NCI-H187 (cell line): ENCODE data around the gene BAIAP3.
"Not testable (repeated sequence)": the region's sequence is repeated elsewhere in the genome, so short reads cannot be mapped to it uniquely, and the experiment has no call there.

Experiments
- DNase-seq, 2 experiments: peaks; one replicate each; lab custom pipeline; 2025; lab: John Stamatoyannopoulos, UW

Gene BAIAP3

GRCh38 chr16:1318268-1318545 lies 15.2 kb upstream of the BAIAP3 start:
- DNase-seq: no peak

GRCh38 chr16:1319041-1319440 lies 14.4 kb upstream of the BAIAP3 start:
- no peak for DNase-seq

- DNase-seq: no peak
Observed at GRCh38 chr16:1320097-1320496, 13.3 kb upstream of the BAIAP3 start.

- DNase-seq: no peak
Observed at GRCh38 chr16:1320658-1321240, 12.7 kb upstream of the BAIAP3 start.

- no peak for DNase-seq
Observed at GRCh38 chr16:1322407-1322806, 11.0 kb upstream of the BAIAP3 start.

GRCh38 chr16:1323296-1324239 lies 9.9 kb upstream of the BAIAP3 start:
- no peak for DNase-seq

GRCh38 chr16:1324286-1324826 lies 9.1 kb upstream of the BAIAP3 start:
- DNase-seq: no peak

GRCh38 chr16:1325261-1325660 lies 8.2 kb upstream of the BAIAP3 start:
- DNase-seq: no peak

GRCh38 chr16:1325673-1326371 lies 7.6 kb upstream of the BAIAP3 start:
- no peak for DNase-seq

GRCh38 chr16:1326391-1326790 lies 7.1 kb upstream of the BAIAP3 start:
- no peak for DNase-seq

- no peak for DNase-seq
Observed at GRCh38 chr16:1326946-1327618, 6.4 kb upstream of the BAIAP3 start.

GRCh38 chr16:1327619-1327947 lies 5.9 kb upstream of the BAIAP3 start:
- no peak for DNase-seq

GRCh38 chr16:1328136-1328535 lies 5.3 kb upstream of the BAIAP3 start:
- not testable (repeated sequence) for DNase-seq

GRCh38 chr16:1328961-1329360 lies 4.5 kb upstream of the BAIAP3 start:
- DNase-seq: not testable (repeated sequence)

- peak in 1 of 2 experiments; percentile 45 for DNase-seq
Observed at GRCh38 chr16:1330260-1330914, 3.1 kb upstream of the BAIAP3 start.

- no peak for DNase-seq
Observed at GRCh38 chr16:1330931-1331711, 2.3 kb upstream of the BAIAP3 start.

GRCh38 chr16:1331712-1332617 lies 1.5 kb upstream of the BAIAP3 start:
- no peak for DNase-seq

- no peak for DNase-seq
Observed at GRCh38 chr16:1332618-1333148, 762 bp upstream of the BAIAP3 start.

GRCh38 chr16:1333854-1334700 lies 632 bp downstream of the BAIAP3 start:
- DNase-seq: no peak
